ENCODE results near the gene CBLB.
"Not testable (repeated sequence)": the region's sequence is repeated elsewhere in the genome, so short reads cannot be mapped to it uniquely, and the experiment has no call there.

CBLB gene

GRCh38 chr3:105815331-105815730 is 53.5 kb downstream of the CBLB start:
- not testable (repeated sequence) for DNase-seq

- no peak for DNase-seq
Observed at GRCh38 chr3:105813710-105814109, 55.1 kb downstream of the CBLB start.

GRCh38 chr3:105812194-105812586 is 56.6 kb downstream of the CBLB start:
- DNase-seq, result no peak

- DNase-seq, result no peak
Observed at GRCh38 chr3:105811518-105812193, 57.2 kb downstream of the CBLB start.

- DNase-seq, result no peak
Observed at GRCh38 chr3:105809208-105809888, 59.5 kb downstream of the CBLB start.

GRCh38 chr3:105807701-105808100 is 61.1 kb downstream of the CBLB start:
- no peak for DNase-seq

GRCh38 chr3:105807146-105807545 is 61.7 kb downstream of the CBLB start:
- DNase-seq, result no peak

GRCh38 chr3:105806359-105806758 is 62.5 kb downstream of the CBLB start:
- peak; percentile 18 for DNase-seq

- no peak for DNase-seq
Observed at GRCh38 chr3:105805404-105805803, 63.4 kb downstream of the CBLB start.

- no peak for DNase-seq
Observed at GRCh38 chr3:105802118-105802706, 66.6 kb downstream of the CBLB start.

- DNase-seq, result no peak
Observed at GRCh38 chr3:105801397-105801796, 67.4 kb downstream of the CBLB start.

GRCh38 chr3:105800320-105800719 is 68.5 kb downstream of the CBLB start:
- no peak for DNase-seq

- no peak for DNase-seq
Observed at GRCh38 chr3:105799286-105799685, 69.5 kb downstream of the CBLB start.

- no peak for DNase-seq
Observed at GRCh38 chr3:105798381-105798934, 70.4 kb downstream of the CBLB start.

GRCh38 chr3:105793040-105793439 is 75.8 kb downstream of the CBLB start:
- no peak for DNase-seq

GRCh38 chr3:105791919-105792786 is 76.7 kb downstream of the CBLB start:
- DNase-seq, result no peak

GRCh38 chr3:105791131-105791530 is 77.7 kb downstream of the CBLB start:
- DNase-seq, result no peak

- no peak for DNase-seq
Observed at GRCh38 chr3:105790534-105790933, 78.3 kb downstream of the CBLB start.

GRCh38 chr3:105788593-105788992 is 80.2 kb downstream of the CBLB start:
- no peak for DNase-seq

GRCh38 chr3:105787453-105787852 is 81.4 kb downstream of the CBLB start:
- DNase-seq, result no peak

GRCh38 chr3:105786990-105787389 is 81.8 kb downstream of the CBLB start:
- no peak for DNase-seq

GRCh38 chr3:105786241-105786640 is 82.6 kb downstream of the CBLB start:
- DNase-seq, result no peak

- DNase-seq, result no peak
Observed at GRCh38 chr3:105785803-105786202, 83.0 kb downstream of the CBLB start.
